Measurements from ENCODE around the gene TES.
A peak's percentile ranks its signal among the peaks of the same experiment; 100 is the strongest.

The TES gene

DNA sequence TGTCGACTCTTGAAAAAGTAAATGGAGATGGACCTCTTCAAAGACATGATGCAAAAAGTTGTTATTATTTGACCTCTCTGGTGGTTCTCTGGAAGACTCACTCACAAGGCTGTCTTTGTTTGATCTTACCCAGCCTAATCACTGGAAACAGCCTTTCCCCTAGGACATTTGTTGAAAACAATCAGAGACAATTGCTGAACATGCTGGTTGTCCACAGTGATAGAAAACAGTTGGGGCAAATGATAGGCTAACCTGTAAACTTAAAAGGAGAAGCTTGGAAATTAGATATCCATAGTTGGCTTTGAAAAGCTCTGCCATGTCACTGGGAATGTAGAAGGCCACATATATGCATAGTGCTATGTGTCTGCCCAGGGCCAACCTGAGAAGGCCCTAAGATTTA lies 22.9 kb upstream of the TES start:
- FAIRE-seq (no peak), DNase-seq (ENCODE audit: insufficient read length, low spot score) (no peak)

DNA sequence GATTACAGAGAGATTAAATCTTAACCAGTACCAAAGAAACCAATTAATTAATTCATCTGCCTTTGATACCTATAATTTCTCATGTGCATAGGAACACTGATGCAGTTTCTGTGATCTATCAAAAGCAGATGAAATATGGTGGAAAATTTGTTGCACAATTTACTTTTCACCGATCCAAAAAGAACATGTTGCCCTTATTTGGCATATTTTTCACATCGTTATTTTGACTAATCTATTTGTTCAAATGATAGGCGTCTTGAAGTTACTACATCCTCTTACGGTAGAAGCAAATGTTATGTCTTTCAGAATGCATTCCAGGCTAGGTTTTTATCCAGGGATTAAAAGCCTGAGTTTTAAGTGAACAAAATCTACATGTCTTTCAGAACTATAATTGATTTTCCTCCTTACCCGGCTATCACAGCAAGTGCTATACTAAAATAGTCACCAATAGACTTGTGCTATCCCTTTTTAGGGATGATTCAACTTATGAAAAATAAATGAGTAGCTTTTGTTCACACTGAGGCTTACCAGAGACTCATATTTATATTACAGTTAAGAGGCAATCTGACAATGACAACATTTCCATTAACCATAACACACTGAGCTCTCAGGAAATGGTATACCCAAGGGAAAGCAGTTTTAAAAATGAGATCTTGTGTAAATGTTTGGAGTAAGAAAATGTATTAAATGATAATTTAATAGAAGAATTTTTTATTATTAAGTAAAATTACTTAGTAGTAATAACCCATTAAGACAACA lies 16.8 kb upstream of the TES start:
- no peak for FAIRE-seq
- no peak for DNase-seq (ENCODE audit: insufficient read length, low spot score)

DNA sequence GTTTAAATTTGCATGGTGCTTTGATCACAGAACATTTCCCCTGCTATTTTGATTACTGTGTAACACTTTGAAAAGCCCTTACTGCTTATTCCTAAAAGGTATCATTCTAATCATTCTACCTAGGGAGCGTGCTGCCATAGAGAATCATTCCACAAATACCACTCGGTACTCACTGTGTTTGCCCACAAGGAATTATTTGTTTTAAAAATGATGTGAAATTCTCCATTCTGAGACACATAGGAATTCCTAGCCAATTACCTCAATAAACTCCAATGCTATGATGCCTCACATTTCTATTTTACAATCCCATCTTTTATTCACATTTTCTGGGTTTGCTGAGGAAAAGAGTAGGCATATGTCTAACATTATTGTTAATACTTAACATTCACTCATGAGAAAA lies 16.2 kb upstream of the TES start:
- no peak for FAIRE-seq
- DNase-seq (ENCODE audit: insufficient read length, low spot score) = no peak

DNA sequence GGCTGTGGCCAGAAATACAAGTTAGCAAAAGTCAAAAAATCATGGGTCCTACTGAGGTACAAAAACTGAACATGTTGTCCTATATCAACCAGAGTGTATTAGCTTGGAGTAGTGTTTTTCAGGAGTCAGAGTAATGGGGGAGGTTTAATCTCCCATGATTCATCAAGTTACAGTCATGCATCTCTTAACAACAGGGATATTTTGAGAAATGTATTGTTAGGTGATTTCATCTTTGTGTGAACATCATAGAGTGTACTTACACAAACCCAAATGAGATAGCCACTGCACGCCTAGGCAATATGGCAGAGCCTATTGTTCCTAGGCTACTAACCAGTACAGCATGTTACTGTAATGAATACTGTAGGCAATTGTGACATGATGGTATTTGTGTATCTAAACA lies 14.9 kb upstream of the TES start:
- FAIRE-seq = no peak
- no peak for DNase-seq (ENCODE audit: insufficient read length, low spot score)

DNA sequence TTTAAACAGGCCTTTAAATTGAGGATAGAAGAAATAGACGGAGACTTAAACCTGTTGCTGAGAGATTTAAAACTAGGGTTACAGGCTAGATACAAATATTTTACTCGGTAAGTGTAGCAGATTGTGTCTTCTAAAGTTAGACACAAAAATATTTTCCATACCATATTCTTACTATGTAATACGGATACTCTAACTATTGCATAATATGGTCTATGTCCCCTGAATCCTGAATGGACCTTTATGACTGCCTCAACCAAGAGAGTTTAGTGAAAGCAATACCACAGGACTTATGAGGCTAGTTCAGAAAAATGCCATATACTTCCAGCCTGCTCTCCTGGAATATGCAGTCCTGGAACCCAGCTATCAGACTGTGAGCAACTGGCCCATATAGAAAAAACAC lies 13.4 kb upstream of the TES start:
- FAIRE-seq = no peak

DNA sequence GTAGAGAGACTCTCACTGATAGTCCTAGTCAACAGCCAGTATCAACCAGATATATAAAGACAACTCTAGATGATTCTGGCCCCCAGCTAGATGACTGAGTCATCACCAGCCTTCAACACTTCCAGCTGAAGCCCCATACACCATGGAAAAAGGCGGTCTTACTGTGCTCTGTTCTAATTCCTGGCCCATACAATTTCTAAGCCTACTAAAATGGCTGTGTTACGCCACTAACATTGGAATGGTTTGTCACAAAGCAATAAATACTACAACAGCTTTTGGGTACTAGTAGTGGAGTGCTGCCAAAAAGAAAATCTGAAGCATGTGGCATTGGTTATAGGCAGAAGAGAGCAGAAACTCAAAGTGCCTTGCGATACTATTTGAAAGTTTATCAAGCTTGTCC lies 13.0 kb upstream of the TES start:
- DNase-seq (ENCODE audit: insufficient read length, low spot score) (no peak), FAIRE-seq (no peak)

More for the DNA sequence above, 13.4 kb upstream of the TES start:
- no peak for DNase-seq (ENCODE audit: insufficient read length, low spot score)

DNA sequence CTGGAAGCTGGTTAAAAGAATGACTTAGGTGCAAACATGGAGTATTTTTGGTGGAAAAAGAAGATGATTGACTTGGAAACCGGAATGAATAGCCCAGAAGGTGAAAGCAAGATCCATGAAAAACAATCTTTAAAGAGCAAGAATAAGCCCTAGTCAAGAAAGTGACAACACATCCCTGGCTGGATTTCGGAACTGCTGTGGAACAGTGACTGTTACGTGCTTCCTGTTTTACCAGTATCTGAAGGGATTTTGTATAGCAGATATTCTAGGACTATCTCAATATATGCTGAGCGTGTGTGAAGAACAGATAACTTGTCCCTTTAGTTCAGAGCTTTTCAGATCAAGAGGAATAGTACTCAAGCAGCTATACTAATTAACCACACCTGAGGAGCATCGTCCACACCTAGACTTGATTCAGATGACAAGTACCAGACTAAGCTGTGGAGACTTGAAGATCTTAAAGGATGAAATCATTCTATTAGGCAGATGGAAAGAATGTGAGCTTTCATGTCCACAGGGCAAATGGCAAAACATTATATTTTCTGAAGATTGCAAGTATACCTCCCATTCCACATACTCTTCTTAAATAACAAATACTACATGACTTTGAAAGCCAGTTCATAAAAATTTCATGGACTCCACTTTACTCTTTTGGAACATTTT lies 11.5 kb upstream of the TES start:
- DNase-seq (ENCODE audit: insufficient read length, low spot score) = no peak
- FAIRE-seq = no peak

DNA sequence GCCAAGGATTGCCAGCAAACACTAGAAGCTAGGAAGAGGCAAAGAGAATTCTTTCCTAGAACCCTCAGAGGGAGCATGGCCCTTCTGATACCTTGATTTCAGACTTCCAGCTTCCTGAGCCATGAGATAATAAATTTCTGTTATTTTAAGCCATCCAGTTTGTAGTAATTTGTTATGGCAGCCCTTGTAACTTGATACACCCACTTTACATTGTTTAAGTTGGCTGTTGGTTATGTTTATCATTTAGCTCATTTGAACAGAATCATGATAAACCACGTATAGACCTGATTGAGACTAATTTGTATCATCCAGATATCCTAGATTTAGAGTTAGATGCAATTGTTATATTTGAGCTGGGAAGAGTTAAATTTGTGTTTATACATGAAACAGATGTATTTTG lies 9.4 kb upstream of the TES start:
- FAIRE-seq (no peak), DNase-seq (ENCODE audit: insufficient read length, low spot score) (no peak)

DNA sequence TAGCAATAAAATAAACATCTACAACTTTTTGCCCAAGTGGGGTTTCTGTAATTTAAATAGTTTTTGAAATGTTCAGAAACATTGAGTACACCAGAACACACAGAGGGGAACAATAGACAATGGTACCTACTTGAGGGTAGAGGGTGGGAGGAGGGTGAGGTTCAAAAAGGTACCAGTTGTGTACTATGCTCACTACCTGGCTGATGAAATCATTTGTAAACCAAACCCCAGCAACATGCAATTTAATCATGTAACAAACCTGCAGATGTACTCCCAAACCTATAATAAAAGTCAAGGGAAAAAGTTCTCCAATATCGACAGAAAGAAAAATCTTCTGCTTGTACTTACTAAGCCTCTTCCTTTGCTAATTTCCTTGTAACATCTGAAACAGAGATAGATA lies 4.2 kb upstream of the TES start:
- no peak for FAIRE-seq
- DNase-seq (ENCODE audit: insufficient read length, low spot score) = no peak

DNA sequence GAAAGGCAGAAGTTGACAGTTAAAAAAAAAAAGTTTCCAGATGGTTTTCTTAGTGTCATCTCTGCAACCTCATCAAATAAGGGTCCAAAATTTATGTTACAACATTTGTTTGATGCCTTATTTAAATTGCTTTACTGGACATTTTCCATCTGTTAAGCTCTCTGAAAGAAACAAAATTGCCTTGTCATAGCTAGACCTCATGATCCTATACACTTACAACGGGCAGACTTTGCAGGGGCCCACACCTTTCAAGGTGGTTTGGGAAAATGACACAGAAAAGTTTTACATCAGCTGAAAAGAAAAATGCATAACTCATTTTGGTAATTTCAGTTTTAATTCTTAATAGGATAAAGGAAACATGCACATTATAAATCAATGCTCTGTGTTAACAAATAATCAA lies 1.4 kb upstream of the TES start:
- DNase-seq (ENCODE audit: insufficient read length, low spot score) = no peak
- no peak for FAIRE-seq

DNA sequence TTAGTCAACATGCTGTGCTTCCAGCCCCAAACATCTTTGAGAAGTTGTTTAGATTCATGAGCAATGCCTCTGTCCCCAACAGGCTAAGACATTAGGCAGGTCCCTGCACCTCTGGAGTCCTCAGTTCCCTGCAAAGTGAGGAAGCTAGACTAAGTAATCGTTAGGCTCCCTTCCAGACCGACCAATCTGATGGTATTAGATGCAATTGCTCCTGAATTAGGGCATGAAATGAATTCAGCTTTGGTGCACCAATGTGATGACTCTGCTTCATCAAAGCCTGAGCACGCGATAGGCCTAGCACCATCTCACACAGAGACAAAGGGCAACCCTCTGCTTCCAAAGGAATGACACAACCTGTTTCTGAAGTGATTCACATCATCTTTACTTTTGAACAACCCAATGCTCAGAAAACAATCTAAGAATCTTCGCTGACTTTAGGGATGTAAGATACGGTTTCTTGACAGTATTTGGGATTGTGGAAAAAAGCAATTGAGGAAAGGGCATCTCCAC lies 723 bp upstream of the TES start:
- FAIRE-seq (no peak), DNase-seq (ENCODE audit: insufficient read length, low spot score) (no peak)

DNA sequence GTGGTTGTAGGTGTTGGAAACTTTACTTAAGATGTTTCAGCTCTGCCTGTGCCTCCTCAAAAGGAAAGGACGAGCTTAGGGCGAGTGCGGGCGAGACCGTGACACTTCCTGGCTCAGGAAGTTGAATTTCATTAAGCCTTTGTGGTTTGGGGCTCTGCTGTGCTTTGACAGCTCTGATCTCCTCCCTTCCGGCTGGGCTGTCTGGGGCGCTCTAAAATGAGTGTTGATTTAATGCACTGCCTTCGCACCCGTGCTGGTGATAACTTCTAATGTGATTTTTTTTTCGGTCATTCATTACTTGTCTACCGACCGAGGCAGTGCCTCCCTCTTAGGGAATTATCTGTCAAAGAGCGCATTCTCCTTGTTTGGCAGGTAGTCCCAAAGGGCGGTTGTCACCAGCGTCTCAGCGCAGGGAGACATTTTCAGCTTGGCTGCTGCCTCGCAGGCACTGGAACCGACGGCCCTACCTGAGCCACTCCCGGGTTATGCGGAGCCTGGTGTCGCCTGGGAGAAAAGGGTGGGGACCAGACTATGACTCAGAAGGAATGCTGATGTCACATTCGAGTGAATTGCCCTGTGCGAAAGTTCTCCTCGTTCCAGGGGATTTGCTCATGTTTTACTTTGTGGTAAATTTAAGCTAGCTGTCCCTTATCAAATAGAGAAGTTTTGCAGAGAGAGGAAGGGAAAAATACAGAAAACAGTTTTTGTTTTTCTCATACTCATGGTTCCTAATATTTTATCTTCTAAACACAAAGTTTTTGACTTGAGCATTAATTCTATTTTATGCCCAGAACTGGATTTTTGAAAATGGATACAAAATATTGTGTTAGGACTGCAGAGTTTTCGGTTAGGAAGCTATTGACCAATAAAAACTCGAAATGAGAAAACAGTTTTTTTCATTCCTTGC lies 920 bp downstream of the TES start:
- no peak for FAIRE-seq

DNA sequence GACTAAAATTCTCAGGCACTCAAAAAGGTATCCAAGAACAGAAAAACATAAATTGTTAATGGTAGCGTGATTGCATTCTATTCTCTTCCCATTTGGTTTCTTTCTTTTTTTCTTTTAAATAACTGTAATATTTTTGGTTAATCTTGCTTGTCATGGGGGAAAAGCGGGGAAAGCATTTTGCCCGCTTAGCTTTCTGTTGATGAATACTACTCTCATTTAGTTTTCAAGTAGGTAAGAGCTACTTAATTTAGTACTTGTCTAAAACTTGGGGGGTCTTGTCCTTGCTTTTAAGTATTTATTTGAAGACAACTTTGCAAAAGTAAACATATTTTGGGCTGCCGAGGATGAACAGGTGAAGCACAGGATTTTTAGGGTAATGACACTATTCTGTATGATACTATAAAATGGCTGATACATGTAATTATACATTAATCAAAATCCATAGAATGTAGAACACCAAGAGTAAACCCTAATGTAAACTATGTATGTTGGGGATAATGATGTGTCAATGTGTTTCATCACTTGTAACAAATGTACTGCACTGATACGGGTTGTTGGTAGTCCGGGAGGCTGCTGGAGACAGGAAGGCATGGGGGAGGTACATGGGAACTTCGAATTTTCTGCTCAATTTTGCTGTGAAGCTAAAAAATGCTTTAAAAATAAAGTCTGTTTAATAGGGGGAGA lies 1.7 kb downstream of the TES start:
- DNase-seq (ENCODE audit: insufficient read length, low spot score) (no peak), FAIRE-seq (no peak)

More for the DNA sequence above, 920 bp downstream of the TES start:
- peak; percentile 53 for DNase-seq (ENCODE audit: insufficient read length, low spot score)

DNA sequence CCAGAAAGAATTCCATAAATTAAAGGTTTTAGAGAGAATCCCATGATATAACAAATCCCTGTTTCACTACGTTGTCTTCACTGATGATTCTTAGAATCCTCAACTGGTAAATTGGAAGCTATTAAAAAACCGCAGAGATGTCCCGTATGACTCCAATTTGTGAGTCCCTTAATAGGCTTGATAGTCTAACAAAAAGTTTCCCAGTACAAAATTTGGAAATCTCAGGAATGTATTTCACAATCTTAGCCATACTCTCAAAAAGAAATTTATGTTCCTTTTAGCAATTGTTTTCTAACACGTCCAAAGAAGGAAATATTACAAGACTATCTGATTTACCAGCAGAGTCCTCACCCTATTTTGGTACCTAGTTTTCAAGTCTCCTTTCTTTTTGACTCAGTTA lies 2.5 kb downstream of the TES start:
- no peak for FAIRE-seq
- DNase-seq (ENCODE audit: insufficient read length, low spot score) = no peak

DNA sequence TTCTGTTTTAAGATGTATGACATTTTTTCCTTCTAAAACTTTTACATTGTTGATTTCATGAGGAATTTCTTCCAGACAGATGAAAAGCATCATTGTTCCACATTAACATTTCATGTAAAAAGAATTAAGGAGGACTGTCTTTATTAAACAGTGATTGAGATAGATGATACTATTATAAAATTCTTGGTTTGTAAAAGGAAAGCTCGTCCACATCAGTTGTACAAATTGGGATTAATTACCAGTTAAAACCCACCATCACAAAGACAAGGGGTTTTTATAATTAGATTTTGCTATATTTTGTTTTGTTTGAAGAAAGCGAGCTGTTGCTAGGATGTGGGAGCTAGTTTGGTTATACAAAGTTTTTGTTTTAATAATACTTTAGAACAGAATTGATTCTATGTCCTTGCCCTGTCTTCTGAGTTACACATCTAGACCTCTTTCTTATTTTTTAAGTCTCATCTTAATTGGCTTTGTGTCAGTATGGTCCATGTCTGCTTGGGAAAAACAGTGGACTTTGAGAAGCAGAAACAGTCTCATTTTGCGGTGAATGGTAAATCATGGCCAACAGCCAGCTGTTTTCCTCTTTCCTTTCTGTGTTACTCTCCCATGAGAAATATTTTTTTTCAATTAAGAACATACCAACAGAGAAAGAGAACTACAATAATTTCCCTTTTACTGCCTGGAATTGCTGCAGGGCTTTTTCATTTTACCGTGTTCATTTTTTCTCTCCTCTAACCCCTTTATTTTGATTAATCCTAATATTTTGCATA lies 3.2 kb downstream of the TES start:
- no peak for DNase-seq (ENCODE audit: insufficient read length, low spot score)
- FAIRE-seq = no peak

DNA sequence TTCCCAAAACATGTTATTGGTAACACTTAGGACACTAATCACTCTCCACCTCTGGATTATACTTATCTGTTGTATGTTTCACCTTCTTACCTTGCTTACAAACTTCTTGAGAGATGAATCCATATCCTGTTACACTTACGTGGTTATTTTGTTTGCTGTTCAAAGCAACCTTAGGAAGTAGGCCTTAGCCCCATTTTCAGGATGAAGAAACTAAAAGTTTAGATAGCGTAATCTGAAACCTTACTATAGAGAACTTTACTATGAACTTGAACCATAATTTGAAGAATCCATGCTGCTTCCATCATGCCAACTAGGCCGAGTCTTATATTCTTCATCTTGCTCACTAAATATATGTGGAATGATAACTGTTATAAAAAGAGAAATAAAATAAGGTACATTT lies 4.6 kb downstream of the TES start:
- DNase-seq (ENCODE audit: insufficient read length, low spot score) (no peak), FAIRE-seq (no peak)

DNA sequence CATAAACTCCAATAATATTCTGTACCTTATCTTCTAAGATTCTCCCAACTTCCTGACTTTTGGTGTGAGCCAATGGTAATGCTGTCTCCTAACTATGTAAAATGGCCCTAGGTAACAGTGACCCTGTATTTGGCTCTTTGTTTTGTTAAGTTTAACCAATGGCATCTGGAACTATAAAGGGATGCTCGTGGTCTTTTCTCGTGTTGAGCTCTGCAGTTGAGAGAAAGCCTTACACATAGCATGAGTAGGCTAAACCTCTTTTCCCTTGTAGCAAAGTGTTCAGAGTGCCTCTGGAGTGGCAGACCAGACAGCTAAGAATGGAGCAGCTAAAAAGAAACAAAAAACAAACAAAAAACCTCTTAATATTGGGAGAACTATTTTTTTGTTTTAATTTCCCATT lies 5.2 kb downstream of the TES start:
- DNase-seq (ENCODE audit: insufficient read length, low spot score) (no peak), FAIRE-seq (no peak)

DNA sequence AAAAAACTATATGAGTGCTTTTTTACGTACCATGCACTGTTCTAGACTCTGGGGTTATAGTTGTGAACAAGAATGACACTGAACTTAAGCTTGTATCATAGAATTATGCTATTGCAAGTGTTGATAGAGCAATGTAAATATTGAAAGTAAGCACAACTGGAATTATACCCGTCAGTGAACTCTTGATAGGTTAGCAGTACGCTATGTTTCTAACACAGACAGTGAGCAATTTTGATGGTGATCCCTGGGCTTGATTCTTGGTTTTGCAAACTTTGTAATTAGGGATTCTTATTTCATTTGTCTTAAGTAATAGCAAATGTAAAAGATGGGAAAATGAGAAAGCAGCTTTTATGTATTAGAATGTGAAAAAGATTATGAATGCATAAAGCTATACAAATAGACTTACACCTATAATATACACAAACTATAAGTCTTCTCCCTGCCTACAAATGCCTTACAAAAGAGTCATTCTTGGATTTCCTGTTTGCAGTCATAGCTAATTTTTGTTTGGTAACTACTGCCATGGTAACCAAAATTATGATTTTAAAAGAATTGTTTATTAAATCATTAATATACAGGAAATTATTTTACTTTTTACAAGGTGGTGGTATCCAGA lies 6.7 kb downstream of the TES start:
- no peak for DNase-seq (ENCODE audit: insufficient read length, low spot score)
- FAIRE-seq = no peak

DNA sequence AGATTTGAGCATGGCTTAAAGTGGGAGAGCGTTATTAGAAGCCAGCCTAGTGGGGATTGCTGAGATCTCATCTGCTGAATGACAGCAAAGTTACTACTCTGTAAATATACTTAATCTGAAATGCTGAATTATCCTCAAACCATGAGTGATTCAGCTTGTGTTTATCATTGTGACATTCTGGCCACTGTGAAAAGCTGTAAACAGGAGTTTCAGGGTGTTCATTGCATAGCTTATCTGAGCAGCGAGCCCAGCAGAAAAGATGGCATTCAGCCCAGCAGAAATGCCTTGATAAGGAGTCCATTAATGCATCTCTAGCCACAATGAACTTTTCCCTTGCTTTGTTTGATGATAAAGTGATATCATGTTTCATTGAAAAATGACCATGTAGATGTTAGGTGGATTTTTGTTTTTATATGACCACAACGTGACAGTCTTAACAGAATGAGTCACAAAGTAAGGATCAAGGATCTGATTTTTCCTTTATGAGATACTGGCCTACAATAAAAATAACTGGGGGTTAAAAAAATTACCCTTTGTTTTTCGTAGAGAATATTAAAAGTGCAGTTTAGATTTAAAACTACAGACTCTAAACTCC lies 7.8 kb downstream of the TES start:
- no peak for FAIRE-seq
- DNase-seq (ENCODE audit: insufficient read length, low spot score) = peak; percentile 14
